Esophagus muscularis mucosa (tissue), 4 donors: ENCODE results near the gene UBTD2. TPM values are rescaled to one million over a fixed set of nuclear protein-coding genes. Genes with fewer than 3 reads are reported as not detected.

Experiments
- DNase-seq: peaks from one replicate; pipeline ENCODE4 v3.0.0-alpha.2; 2017; ENCODE audit errors: extremely low spot score
- H3K27ac ChIP-seq, 4 donors: fragments of 200-600 bp; sonication (generic); replicated peaks in 1 of 4; 1 replicate in 3 of 4; 2 replicates in 1 of 4; pipeline ENCODE4 v1.5.1; 2016 to 2019; ENCODE audit warnings: mild to moderate bottlenecking in 1 of 4
- H3K27me3 ChIP-seq, 4 donors: fragments of 200-600 bp; sonication (generic); one replicate each; pipeline versions ENCODE4 v1.5.1 to v1.6.0; 2016 to 2019
- H3K36me3 ChIP-seq, 4 donors: fragments of 200-600 bp; sonication (generic); one replicate each; pipeline ENCODE4 v1.5.1; 2016 to 2019
- H3K4me1 ChIP-seq, 4 donors: fragments of 200-600 bp; sonication (generic); one replicate each; pipeline ENCODE4 v1.5.1; 2016 to 2019
- H3K4me3 ChIP-seq, 4 donors: fragments of 200-600 bp; sonication (generic); 1 replicate in 2 of 4; 2 replicates in 2 of 4; pipeline ENCODE4 v1.5.1; 2016 to 2019; ENCODE audit warnings: mild to moderate bottlenecking in 4 of 4, moderate library complexity in 1 of 4
- H3K9me3 ChIP-seq, 4 donors: fragments of 200-600 bp; sonication (generic); 1 replicate in 3 of 4; 2 replicates in 1 of 4; pipeline ENCODE4 v1.5.1; 2016 to 2019
- EP300 ChIP-seq: sonication (generic); formaldehyde crosslinking; IDR thresholded peaks from one replicate; pipeline ENCODE4 v1.6.1; 2017; ENCODE audit warnings: antibody characterized with exemption
- POLR2A ChIP-seq: fragments of 450-650 bp; IDR thresholded peaks from one replicate; pipeline ENCODE4 v1.6.1; 2017; ENCODE audit warnings: antibody characterized with exemption, moderate library complexity, mild to moderate bottlenecking, low read depth
- POLR2AphosphoS5 ChIP-seq, 2 donors: sonication (generic); formaldehyde crosslinking; IDR thresholded peaks; one replicate each; pipeline ENCODE4 v1.6.1; 2017; ENCODE audit warnings: antibody characterized with exemption in 2 of 2
- WGBS: methylation state at CpG from one replicate; pipeline ENCODE4 v1.1.5; 2018; 5-methylcytosine and 5-hydroxymethylcytosine counted together
- intact Hi-C: fragments of 100-400 bp; cut with DNase I; formaldehyde crosslinking; loops from one replicate; pipeline ENCODE4 v1.15.1; 2023
- total RNA-seq, 4 donors: library from RNA; depleted of rRNA; stranded (reverse); fragments of >200 nt; gene quantifications; one replicate each; pipeline versions ENCODE4 v1.1.0 to v1.2.1, GENCODE V29; 2016
- TF ChIP-seq, protein P1 (sequence below), 3 experiments: fragments of 200-600 bp in 2 of 3; fragments of 450-650 bp in 1 of 3; sonication (generic) in 2 of 3; IDR thresholded peaks; one replicate each; pipeline ENCODE4 v1.5.1; 2017 to 2019; ENCODE audit warnings: antibody characterized with exemption in 3 of 3, mild to moderate bottlenecking in 2 of 3, moderate library complexity in 1 of 3

Gene UBTD2
- total RNA-seq, 4 donors from 2014 or later = 19.4 to 20.0 (median 19.9) TPM

DNA sequence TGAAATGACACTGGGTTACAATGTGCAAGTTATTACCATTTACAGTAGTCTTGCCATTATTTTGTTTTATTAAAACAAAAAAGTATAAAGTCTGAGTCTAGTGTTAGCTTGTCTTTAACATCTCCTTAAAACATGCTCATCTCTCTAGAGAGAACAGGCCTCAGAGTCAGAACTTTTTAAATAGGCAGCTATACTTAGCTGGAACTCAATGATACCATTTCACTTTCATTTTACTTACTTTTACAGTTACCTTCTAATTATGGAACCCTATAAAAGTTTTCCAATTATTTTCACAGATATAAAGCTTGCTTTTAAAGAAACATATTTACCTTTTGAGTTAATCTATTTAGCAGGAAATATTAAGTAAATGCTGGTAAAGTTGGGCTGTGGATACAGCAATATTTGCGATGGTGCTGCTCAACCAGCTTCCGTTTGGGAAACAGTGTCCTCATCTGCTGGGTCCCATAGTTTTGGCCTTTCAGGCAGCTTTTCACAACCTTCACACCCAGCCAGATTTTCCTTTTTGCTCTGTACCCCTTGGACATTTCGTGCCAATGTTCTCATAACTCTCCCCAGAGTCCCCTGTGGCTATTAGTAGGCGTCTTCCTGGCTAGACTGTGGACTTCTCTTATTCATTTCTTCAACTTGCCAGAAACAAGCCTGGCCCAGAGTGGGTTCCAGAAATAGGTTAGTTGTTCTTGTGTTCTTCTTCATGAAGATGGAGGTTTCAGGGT is 36.3 kb upstream of the UBTD2 start:
- H3K4me3 ChIP-seq = no peak overlapping the region
- H3K9me3 ChIP-seq = no peaks in the 10 kb centered on the region
- no peak overlapping the region for H3K27ac ChIP-seq
- TF ChIP-seq POLR2AphosphoS5 (IDR thresholded peaks at IDR 0.05) = no peak
- no peak for TF ChIP-seq POLR2A
- TF ChIP-seq, protein P1, sequence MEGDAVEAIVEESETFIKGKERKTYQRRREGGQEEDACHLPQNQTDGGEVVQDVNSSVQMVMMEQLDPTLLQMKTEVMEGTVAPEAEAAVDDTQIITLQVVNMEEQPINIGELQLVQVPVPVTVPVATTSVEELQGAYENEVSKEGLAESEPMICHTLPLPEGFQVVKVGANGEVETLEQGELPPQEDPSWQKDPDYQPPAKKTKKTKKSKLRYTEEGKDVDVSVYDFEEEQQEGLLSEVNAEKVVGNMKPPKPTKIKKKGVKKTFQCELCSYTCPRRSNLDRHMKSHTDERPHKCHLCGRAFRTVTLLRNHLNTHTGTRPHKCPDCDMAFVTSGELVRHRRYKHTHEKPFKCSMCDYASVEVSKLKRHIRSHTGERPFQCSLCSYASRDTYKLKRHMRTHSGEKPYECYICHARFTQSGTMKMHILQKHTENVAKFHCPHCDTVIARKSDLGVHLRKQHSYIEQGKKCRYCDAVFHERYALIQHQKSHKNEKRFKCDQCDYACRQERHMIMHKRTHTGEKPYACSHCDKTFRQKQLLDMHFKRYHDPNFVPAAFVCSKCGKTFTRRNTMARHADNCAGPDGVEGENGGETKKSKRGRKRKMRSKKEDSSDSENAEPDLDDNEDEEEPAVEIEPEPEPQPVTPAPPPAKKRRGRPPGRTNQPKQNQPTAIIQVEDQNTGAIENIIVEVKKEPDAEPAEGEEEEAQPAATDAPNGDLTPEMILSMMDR (IDR thresholded peaks at IDR 0.05) = no peak
- TF ChIP-seq EP300 = no peak
- 83% methylated on average over 4 of the region's 4 CpGs for WGBS
- H3K4me1 ChIP-seq = no peaks in the 10 kb centered on the region
- DNase-seq = no peak
- no peaks in the 10 kb centered on the region for H3K27me3 ChIP-seq
- no peaks in the 10 kb centered on the region for H3K36me3 ChIP-seq
- intact Hi-C loops = no loop called here

DNA sequence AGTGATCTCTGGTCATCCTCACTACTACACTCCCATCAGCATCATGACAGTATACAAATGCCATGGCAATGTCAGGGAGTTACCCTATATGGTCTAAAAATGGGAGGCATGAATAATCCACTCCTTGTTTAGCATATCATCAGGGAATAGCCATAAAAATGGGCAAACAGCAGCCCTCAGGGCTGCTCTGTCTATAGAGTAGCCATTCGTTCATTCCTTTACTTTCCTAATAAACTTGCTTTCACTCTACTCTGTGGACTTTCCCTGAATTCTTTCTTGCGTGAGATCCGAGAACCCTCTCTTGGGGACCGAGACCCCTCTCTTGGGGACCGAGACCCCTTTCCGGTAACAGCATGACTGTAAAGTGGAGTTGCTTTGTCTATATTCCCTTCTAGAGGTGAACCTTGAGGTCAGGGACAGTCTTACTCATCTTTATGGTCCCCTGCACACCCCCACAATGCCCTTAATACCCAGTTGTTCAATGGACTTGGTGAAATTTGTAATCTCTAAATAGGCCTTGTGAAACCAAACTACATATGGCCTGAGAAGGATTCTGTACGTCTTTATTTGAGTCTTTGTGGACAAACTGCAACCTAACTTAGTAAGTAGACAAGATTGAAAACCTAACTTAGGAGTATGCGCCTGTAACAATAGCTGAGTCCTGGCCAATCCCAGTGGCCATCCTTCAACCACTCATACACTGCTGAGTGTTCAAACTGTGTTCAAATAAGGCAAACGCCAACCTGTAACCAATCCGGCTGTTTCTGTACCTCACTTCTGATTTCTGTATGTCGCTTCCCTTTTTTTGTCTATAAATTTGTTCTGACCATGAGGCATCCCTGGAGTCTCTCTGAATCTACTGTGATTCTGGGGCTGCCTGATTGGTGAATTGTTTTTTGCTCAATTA is 32.3 kb upstream of the UBTD2 start:
- no peak overlapping the region for H3K27ac ChIP-seq
- no peak overlapping the region for H3K4me3 ChIP-seq
- DNase-seq = no peak
- no peaks in the 10 kb centered on the region for H3K9me3 ChIP-seq
- intact Hi-C loops = no loop called here
- H3K36me3 ChIP-seq = no peaks in the 10 kb centered on the region
- H3K4me1 ChIP-seq = no peaks in the 10 kb centered on the region
- no peaks in the 10 kb centered on the region for H3K27me3 ChIP-seq
- TF ChIP-seq, protein P1 (IDR thresholded peaks at IDR 0.05) = no peak
- TF ChIP-seq POLR2AphosphoS5 (IDR thresholded peaks at IDR 0.05) (no peak), EP300 (no peak), POLR2A (no peak)
- WGBS = 97% methylated on average over 11 of the region's 11 CpGs

DNA sequence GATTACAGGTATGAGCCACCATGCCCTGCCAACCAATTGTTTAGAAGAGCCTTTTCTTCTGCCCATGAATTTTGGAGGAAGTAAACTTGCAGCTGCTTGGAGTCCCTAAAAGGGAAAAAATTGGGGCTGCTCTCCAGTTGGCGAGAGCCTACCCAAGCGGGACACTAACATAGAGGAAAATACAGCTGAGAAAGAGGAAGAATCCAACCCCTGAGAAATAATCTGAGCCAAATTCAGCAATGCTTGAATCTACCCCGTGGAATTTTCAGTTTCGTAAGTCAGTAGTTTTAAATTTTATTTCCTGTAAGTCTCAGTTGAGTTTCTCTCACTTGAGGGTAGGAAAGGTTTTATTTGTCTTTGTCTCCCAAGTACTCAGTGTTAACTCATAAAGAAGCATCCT is 30.4 kb upstream of the UBTD2 start:
- H3K4me3 ChIP-seq = no peak overlapping the region
- no peak for DNase-seq
- intact Hi-C loops = no loop called here
- 87% methylated on average over 4 of the region's 4 CpGs for WGBS
- H3K9me3 ChIP-seq = no peaks in the 10 kb centered on the region
- TF ChIP-seq EP300 (no peak), POLR2AphosphoS5 (IDR thresholded peaks at IDR 0.05) (no peak)
- H3K4me1 ChIP-seq = no peaks in the 10 kb centered on the region
- H3K27me3 ChIP-seq = no peaks in the 10 kb centered on the region
- no peaks in the 10 kb centered on the region for H3K36me3 ChIP-seq
- H3K27ac ChIP-seq = no peak overlapping the region

DNA sequence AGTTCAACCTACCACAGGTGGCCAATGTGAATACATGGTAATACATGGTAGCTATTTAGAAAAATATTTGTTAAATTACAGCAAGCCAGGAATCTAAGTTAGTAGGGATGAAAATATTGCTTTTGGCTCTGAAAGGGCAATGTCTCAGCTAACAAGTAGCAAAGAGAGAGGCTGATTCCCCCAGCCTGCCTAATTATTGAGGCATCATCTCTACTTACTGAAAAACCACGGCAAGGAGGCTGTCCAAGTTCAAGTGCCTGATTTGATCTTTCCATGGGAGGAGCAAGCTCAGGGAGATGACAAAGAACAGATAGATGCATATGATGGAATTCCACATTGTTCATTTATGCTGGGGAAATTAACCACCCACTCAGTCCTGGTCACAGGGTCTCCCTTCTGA is 28.7 kb upstream of the UBTD2 start:
- H3K27me3 ChIP-seq = no peaks in the 10 kb centered on the region
- 55% methylated on average over 1 of the region's 1 CpG for WGBS
- no peak for DNase-seq
- H3K4me3 ChIP-seq = no peak overlapping the region
- intact Hi-C loops = no loop called here
- no peaks in the 10 kb centered on the region for H3K36me3 ChIP-seq
- no peak overlapping the region for H3K27ac ChIP-seq
- H3K4me1 ChIP-seq = no peaks in the 10 kb centered on the region
- no peaks in the 10 kb centered on the region for H3K9me3 ChIP-seq
- TF ChIP-seq, protein P1 (IDR thresholded peaks at IDR 0.05) = no peak
- TF ChIP-seq POLR2AphosphoS5 (IDR thresholded peaks at IDR 0.05) (no peak), EP300 (no peak), POLR2A (no peak)

DNA sequence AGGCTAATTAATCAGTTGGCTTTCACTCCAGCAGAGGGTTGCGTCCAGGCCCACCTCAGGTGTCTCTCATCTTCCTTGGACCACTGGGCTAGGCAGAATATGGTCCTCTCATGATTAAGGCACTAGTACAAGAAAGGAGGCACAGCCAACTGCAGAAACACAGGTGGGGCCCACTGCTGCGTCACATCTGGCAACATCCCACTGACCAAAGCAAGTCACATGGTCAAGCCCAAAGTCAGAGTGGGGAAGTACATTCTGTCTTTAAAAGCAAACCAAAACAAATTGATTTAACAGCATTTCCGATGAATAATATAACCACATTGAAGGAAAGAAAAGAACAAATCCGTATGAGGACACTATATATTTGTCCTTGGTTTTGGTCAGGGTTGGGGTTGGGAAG is 28.0 kb upstream of the UBTD2 start:
- Histone ChIP-seq H3K27me3 (no peaks in the 10 kb centered on the region), H3K9me3 (no peaks in the 10 kb centered on the region), H3K36me3 (no peaks in the 10 kb centered on the region), H3K4me3 (no peak overlapping the region), H3K4me1 (no peaks in the 10 kb centered on the region), H3K27ac (no peak overlapping the region)
- DNase-seq = no peak
- intact Hi-C loops = no loop called here
- TF ChIP-seq POLR2AphosphoS5 (IDR thresholded peaks at IDR 0.05) = no peak
- no peak for TF ChIP-seq EP300
- TF ChIP-seq, protein P1 (IDR thresholded peaks at IDR 0.05) = no peak
- no peak for TF ChIP-seq POLR2A
- whole genome bisulfite sequencing = 83% methylated on average over 4 of the region's 4 CpGs
